HG02763 (cell line): ENCODE measurements around the gene KCTD21.

Source experiments
- ATAC-seq: cut with Tn5 transposase; IDR thresholded peaks from one replicate; pipeline ENCODE4 v1.9.1; 2021; ENCODE audit warnings: mild to moderate bottlenecking, moderate library complexity; ENCODE audit not compliant: unreplicated experiment

The KCTD21 gene

GRCh38 chr11:78219493-78220217 is 31.2 kb upstream of the KCTD21 start:
- no peak for ATAC-seq

DNA sequence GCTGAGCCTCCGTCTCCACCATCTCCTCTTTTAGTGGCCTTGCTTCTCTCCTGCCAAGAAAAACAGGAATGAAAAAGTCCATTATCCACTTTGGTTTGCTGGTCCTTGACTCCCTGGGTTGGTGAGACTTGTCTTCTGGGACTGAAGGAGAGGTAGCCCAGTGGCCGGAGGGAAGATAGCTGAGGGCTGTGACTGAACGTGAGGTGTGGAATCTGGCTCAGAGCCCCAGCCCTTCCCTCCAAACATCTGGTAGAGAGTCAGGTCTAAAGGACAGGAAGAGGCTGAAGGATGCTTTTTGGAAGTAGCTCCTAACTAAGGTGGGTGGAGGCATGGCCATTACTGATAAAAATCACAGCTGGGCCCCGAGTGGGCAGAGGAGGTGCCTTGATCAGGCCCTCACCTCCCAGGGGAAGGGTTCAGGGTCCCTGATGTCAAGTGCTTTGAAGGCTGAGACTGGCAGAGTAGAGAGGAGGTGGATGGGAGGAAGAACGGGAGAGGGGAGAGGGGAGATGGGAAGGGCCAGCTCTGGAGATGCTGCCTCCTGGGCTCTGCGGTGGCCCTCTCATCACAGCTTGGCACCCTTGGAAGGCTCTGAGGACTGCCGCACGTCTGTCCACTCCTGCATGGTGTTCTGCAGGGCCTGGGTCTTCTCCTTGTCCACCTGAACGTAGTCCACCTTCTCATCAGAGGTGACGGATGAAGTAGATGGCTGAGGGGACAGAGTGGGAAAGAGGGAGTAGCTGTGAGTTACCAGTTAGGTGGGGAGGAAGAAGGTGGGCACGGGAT is 30.5 kb upstream of the KCTD21 start:
- no peak for ATAC-seq

DNA sequence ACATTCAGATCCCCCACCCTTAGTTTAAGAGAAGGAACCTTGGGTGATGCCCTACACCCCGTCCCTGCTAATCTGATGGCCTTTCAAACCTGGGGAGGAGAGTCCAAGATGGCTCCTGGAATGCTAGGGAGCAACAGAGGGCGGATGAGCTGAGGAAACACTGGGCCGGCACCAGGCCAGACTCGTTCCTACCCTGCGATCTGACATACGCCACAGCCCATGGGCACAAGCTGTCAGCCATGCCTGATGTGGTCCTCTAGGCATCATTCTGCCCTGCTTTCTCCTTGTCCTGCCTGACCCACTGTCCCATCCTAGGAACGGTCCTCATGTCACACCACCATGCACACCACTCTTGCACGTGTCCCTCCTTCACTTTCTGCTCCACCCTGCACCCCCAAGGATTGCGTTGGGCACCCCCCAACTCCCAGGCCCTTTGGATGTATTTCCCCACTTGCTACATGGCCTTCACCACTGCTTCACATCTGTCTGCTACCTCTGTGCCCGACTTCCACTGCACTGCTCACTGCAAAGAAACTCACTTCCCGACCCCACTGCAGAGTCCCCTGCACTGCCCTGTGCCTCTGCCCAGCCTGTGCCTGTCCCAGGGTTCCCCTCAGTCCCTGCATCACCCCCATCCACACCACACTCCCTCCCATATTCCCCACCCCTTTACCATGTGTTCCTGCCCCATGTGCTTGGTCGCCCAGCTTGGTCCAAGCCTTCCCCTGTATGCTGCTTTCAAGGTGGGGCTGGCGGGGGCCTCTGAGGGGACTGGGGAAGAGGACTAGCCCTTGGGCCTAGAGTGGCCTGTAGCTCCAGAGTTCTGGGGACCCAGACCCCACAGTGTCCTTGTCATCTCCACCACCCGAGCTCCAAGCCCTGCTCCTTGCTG is 29.5 kb upstream of the KCTD21 start:
- ATAC-seq: no peak

DNA sequence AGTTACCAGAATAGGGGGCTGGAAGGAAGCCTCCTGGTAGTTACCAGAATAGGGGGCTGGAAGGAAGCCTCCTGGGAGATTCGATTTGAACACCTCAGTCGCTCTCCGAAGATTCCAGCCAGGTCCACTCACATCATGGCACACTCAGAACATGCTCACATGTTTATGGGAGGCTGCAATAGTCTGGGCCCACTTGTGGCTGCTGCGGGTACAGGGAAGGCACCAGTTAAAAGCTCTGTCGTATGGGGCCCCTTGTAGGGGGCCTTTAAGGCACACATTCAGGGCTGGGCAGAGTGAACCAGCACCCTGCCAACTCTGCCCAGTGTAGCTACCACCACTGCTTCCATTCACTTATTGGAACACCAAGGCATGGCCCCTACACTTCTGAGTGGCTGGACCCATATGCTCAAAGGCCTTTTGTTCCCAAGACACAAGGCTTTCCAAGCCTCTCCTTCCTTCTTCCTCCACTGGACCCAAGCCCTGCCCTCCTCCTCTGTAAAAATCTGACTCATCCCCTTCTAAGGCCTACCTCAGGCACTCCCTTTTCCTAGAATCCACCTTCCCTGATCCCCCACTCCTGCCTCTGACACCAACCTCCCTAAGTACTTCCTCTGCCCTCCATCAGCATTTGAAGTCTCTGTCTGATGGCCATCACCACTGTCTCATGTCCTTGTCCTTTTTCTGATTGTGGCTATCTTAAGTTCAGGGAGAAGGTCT is 28.3 kb upstream of the KCTD21 start:
- no peak for ATAC-seq

GRCh38 chr11:78216021-78216420 is 27.6 kb upstream of the KCTD21 start:
- no peak for ATAC-seq

- no peak for ATAC-seq
Measured at GRCh38 chr11:78214331-78215194, 26.1 kb upstream of the KCTD21 start.

DNA sequence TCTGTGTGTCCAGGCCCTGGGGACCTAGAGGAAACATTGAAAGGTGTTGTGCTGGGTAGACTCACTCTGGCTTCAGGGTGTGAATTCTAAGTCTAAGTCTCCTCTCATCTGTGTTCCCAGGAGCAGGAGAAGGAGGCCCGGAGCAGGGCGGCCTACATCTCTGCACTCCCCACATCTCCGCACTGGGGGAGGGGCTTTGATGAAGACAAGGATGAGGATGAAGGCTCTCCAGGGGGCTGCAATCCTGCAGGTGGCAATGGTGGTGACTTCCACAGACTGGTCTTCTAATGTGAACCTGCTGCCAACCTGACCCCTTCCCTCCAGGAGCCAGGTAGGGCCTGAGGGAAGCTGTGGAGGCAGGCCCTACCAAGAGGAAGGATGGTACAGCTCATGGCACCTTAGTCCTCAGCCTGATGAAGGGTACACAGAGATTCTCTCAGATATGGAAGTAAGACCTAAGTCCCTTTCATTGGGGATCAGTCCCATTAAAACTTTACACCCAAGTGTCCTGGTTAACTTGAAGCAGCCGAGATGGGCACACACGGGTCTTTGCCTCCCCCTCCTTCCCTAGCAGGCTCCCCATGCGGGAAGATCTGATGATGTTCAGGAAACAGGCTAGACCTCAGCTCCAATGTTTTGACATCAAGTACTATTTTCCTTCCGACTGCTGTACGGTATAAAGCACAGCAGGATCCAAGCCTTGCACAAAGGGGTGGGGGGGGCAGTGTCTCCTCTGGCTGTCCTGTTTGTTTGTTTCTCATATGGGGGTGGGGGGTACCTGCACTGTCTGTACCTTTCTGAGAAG is 25.3 kb upstream of the KCTD21 start:
- no peak for ATAC-seq

- no peak for ATAC-seq
Measured at GRCh38 chr11:78212586-78213371, 24.4 kb upstream of the KCTD21 start.

DNA sequence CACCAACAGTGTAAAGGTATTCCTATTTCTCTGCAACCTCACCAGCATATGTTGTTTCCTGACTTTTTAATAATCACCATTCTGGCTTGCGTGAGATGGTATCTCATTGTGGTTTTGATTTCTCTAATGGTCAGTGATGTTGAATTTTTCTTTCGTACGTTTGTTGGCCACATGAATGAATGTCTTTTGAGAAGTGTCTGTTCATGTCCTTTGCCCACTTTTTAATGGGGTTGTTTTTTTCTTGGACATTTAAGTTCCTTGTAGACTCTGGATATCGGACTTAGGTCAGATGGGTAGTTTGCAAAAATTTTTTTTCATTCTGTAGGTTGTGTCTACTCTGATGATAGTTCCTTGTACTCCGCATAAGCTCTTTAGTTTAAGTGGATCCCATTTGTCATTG is 23.1 kb upstream of the KCTD21 start:
- ATAC-seq: no peak

DNA sequence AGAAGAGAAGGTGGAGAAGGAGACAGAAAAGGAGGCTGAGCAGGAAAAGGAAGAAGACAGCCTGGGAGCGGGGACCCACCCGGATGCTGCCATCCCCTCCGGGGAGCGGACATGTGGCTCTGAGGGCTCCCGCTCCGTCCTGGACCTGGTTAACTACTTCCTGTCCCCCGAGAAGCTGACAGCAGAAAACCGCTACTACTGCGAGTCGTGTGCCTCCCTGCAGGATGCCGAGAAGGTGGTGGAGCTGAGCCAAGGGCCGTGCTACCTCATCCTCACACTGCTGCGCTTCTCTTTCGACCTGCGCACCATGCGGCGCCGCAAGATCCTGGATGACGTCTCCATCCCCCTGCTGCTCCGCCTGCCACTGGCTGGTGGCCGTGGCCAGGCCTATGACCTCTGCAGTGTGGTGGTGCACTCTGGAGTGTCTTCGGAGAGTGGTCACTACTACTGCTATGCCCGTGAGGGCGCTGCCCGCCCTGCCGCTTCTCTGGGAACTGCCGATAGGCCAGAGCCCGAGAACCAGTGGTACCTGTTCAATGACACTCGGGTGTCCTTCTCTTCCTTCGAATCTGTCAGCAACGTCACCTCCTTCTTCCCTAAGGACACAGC is 21.7 kb upstream of the KCTD21 start:
- no peak for ATAC-seq

DNA sequence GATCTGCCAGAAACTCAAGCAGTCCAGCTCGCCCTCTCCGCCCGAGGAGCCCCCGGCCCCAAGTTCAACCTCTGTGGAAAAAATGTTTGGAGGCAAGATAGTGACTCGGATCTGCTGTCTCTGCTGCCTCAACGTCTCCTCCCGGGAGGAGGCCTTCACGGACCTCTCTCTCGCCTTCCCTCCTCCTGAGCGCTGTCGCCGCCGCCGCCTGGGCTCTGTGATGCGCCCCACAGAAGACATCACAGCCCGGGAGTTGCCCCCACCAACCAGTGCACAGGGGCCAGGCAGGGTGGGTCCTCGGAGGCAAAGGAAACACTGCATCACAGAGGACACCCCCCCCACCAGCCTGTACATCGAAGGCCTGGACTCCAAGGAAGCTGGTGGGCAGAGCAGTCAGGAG is 21.1 kb upstream of the KCTD21 start:
- no peak for ATAC-seq

DNA sequence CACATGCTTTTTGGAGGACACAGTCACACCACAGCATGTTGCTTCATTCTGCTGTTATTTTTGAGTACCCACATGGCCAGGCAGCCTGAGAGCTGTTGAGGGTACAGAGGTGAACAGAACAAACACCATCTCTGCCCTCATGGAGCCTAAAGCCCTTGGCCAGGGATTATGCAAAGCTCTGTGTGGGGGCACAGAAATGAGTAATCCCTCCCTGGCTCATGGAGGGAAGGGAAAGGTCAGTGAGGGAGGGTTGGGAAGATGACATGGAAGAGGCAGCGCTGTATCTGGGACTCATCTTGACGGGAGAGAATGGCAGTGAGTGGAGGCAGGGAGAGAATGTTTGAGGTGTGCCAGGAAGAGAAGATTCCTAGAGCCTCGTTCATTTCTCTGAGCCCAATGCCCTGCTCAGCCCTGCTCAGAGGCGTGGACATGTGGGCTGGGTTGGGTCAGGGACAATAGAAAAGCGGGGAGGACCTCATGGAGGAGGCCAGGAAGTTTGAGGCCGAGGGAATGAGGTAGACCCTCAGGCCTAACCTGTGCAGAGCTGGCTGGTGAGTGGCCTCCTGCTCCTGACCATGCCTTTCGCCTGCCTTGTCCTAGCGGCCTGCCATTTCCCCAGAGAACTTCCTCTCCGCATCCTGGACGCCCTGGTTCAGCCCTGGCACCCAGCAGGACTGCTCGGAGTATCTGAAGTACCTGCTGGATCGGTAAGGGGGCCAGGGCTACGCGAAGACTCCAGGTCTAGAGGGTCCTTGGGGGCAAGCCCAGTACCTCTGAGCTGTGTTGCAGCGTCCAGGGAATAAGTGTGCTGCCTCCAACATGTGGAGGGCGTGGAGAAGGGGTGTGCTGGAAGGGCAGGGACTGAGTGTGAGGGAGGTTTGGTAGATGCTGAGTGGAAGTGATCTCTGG is 20.1 kb upstream of the KCTD21 start:
- no peak for ATAC-seq

GRCh38 chr11:78207532-78208256 is 19.3 kb upstream of the KCTD21 start:
- no peak for ATAC-seq

DNA sequence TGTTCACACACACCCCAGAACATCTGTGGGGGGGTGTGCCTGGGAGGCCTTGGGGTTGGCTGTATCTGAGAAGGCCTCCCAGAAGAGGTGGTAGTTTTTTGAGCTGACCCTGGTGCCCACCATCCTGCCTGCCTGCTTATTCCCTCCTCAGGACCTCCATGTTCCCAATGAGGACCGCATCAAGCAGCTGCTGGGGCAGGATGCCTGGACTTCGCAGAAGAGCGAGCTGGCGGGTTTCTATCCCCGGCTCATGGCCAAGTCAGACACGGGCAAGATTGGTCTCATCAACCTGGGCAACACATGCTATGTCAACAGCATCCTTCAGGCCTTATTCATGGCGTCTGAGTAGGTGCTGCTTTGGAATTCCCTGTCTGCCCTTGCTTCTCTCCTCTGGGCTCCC is 17.3 kb upstream of the KCTD21 start:
- no peak for ATAC-seq

GRCh38 chr11:78205256-78205655 is 16.8 kb upstream of the KCTD21 start:
- no peak for ATAC-seq

DNA sequence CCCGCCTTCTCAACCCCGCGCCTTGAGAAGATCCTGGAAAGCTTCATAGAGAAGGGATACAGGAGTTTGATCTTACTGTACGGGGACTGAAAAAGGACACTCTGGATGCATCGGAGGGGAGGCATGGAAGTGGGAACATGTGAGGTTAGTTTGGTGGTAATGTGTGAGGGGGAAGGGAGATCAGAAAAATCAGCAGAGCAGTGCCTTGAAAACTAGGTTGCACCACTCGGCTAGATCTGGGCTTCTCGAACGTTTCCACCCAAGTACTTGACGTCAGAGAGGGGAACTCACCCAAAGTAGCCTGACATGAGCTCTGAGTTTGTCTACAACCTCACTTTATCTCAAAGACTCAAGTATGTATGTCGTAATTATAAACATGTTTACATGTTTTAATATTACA is 14.8 kb upstream of the KCTD21 start:
- ATAC-seq: no peak
